K562 (cell line): ENCODE measurements around the gene NEU1. TPM values are rescaled to one million over a fixed set of nuclear protein-coding genes. Genes with fewer than 3 reads are reported as not detected.

ENCODE experiments used
- BACH1 ChIP-seq: fragments of 200-800 bp; sonication (Bioruptor generic); IDR thresholded peaks from 2 replicates; pipeline ENCODE4 v1.6.1; 2016; ENCODE audit warnings: missing genetic modification characterization, missing compliant biosample characterization
- CBFB ChIP-seq: sonication (generic); formaldehyde crosslinking; IDR thresholded peaks from 2 replicates; pipeline ENCODE4 v1.4.0; 2020; ENCODE audit warnings: mild to moderate bottlenecking, missing genetic modification reagents
- DMBX1 ChIP-seq: fragments of 250-450 bp; sonication (Bioruptor Pico); IDR thresholded peaks from 2 replicates; pipeline ENCODE4 v1.8.0; 2022; ENCODE audit warnings: inconsistent platforms, mild to moderate bottlenecking, moderate library complexity, borderline replicate concordance
- E2F3 ChIP-seq: fragments of 250-450 bp; sonication (Bioruptor Pico); IDR thresholded peaks from 2 replicates; pipeline ENCODE4 v1.4.0; 2020; ENCODE audit warnings: mild to moderate bottlenecking
- FUS ChIP-seq: fragments of 200-400 bp; formaldehyde crosslinking; optimal IDR thresholded peaks from 2 replicates; pipeline ENCODE3; 2017; ENCODE audit warnings: low read depth, low read length
- GATA2 ChIP-seq: sonication (generic); formaldehyde crosslinking; IDR thresholded peaks from 2 replicates; pipeline ENCODE4 v1.4.0; 2020; ENCODE audit warnings: mild to moderate bottlenecking, missing genetic modification reagents
- GTF2E2 ChIP-seq: fragments of 200-800 bp; sonication (Bioruptor generic); IDR thresholded peaks from 2 replicates; pipeline ENCODE4 v1.6.1; 2016; ENCODE audit warnings: missing genetic modification characterization, missing compliant biosample characterization
- KDM4B ChIP-seq, 2 experiments: fragments of 450-650 bp in 1 of 2; sonication (generic) in 1 of 2; IDR thresholded peaks; 2 replicates each; pipeline ENCODE4 v1.6.1; 2016 to 2017; ENCODE audit warnings: borderline replicate concordance in 2 of 2, antibody characterized with exemption in 1 of 2, low read depth in 1 of 2, mild to moderate bottlenecking in 1 of 2
- MAFK ChIP-seq: IDR thresholded peaks from 2 replicates; pipeline ENCODE4 v1.6.1; 2011; ENCODE audit warnings: low read length, improper control_type of control experiment
- NFIC ChIP-seq: fragments of 450-650 bp; IDR thresholded peaks from 2 replicates; pipeline ENCODE4 v1.6.1; 2017; ENCODE audit warnings: mild to moderate bottlenecking, inconsistent platforms
- NR2C1 ChIP-seq, 2 experiments: fragments of 450-650 bp; IDR thresholded peaks; 2 replicates each; pipeline ENCODE4 v1.6.1; 2017; ENCODE audit warnings: mild to moderate bottlenecking in 2 of 2, antibody characterized with exemption in 1 of 2, inconsistent platforms in 1 of 2, missing compliant biosample characterization in 1 of 2, missing genetic modification characterization in 1 of 2
- NR2F6 ChIP-seq: fragments of 450-650 bp; formaldehyde crosslinking; IDR thresholded peaks from 2 replicates; pipeline ENCODE4 v1.4.0; 2020; ENCODE audit warnings: mild to moderate bottlenecking
- PHB2 ChIP-seq: fragments of 450-650 bp; IDR thresholded peaks from 2 replicates; pipeline ENCODE4 v1.6.1; 2017; ENCODE audit warnings: low read depth
- PHF21A ChIP-seq: fragments of 450-650 bp; IDR thresholded peaks from 2 replicates; pipeline ENCODE4 v1.6.1; 2017; ENCODE audit warnings: low read depth, borderline replicate concordance
- PRPF4 ChIP-seq: fragments of 200-400 bp; formaldehyde crosslinking; IDR thresholded peaks from one replicate; pipeline ENCODE4 v1.6.1; 2017; ENCODE audit warnings: low read length, low read depth, mild to moderate bottlenecking; ENCODE audit not compliant: insufficient read depth, poor library complexity, severe bottlenecking
- RNF2 ChIP-seq: sonication (generic); IDR thresholded peaks from 2 replicates; pipeline ENCODE4 v1.6.1; 2016
- SAFB2 ChIP-seq: fragments of 200-400 bp; formaldehyde crosslinking; IDR thresholded peaks from 2 replicates; pipeline ENCODE4 v1.6.1; 2018; ENCODE audit warnings: borderline replicate concordance, low read length, low read depth, moderate library complexity; ENCODE audit not compliant: severe bottlenecking
- SETDB1 ChIP-seq: IDR thresholded peaks from one replicate; pipeline ENCODE4 v1.6.1; 2012; ENCODE audit warnings: low read length, control low read depth, inconsistent platforms
- TAF15 ChIP-seq: fragments of 200-400 bp; formaldehyde crosslinking; IDR thresholded peaks from 2 replicates; pipeline ENCODE4 v1.6.1; 2017; ENCODE audit warnings: mild to moderate bottlenecking, low read depth, low read length, moderate library complexity
- TARDBP ChIP-seq: fragments of 450-650 bp; IDR thresholded peaks from 2 replicates; pipeline ENCODE4 v1.6.1; 2016
- THRAP3 ChIP-seq: fragments of 450-650 bp; IDR thresholded peaks from 2 replicates; pipeline ENCODE4 v1.6.1; 2016; ENCODE audit warnings: mild to moderate bottlenecking, inconsistent platforms, borderline replicate concordance
- XRCC3 ChIP-seq: fragments of 450-650 bp; IDR thresholded peaks from 2 replicates; pipeline ENCODE4 v1.6.1; 2017; ENCODE audit warnings: mild to moderate bottlenecking, moderate library complexity
- YY1 ChIP-seq, 3 experiments: IDR thresholded peaks; 2 replicates each; pipeline ENCODE4 v1.6.1; 2011; ENCODE audit warnings: low read length in 2 of 3, mild to moderate bottlenecking in 2 of 3, moderate library complexity in 2 of 3, borderline replicate concordance in 1 of 3, control low read depth in 1 of 3, low read depth in 1 of 3; ENCODE audit not compliant: insufficient read depth in 3 of 3, insufficient replicate concordance in 2 of 3, control insufficient read depth in 1 of 3, insufficient read length in 1 of 3; ENCODE audit errors: extremely low read depth in 1 of 3
- ZEB2 ChIP-seq: fragments of 450-650 bp; IDR thresholded peaks from 2 replicates; pipeline ENCODE4 v1.6.1; 2016
- ZNF224 ChIP-seq: sonication (generic); formaldehyde crosslinking; IDR thresholded peaks from 2 replicates; pipeline ENCODE4 v1.8.0; 2022; ENCODE audit warnings: mild to moderate bottlenecking, missing genetic modification reagents
- ZNF699 ChIP-seq: fragments of 250-450 bp; sonication (Bioruptor Pico); IDR thresholded peaks from 2 replicates; pipeline ENCODE4 v1.8.0; 2021; ENCODE audit warnings: mild to moderate bottlenecking, moderate library complexity; ENCODE audit not compliant: insufficient replicate concordance
- polyA plus RNA-seq, 8 experiments: library from polyadenylated mRNA; depleted of rRNA in 4 of 8; stranded (reverse) in 5 of 8; unstranded in 3 of 8; fragments of >200 nt; fragmentation: Nextera tagmentation in 2 of 8; fragmentation: Illumina TruSeq in 1 of 8; extraction: Ambion mirVana in 2 of 8; extraction: Trizol in 1 of 8; gene quantifications; 2 replicates each; pipeline versions ENCODE4 v1.2.1 to v1.2.3, GENCODE V29; 2011 to 2014; ENCODE audit warnings: inconsistent platforms in 1 of 8, missing spikeins in 1 of 8
- total RNA-seq, 7 experiments: library from RNA; depleted of rRNA in 6 of 7; stranded (reverse); fragments of >200 nt in 6 of 7; fragmentation: Illumina TruSeq in 2 of 7; extraction: Trizol in 2 of 7; gene quantifications; 2 replicates each; pipeline versions ENCODE4 v1.2.1 to v1.2.3, GENCODE V29; 2011 to 2021; ENCODE audit warnings: low replicate concordance in 1 of 7
- TF ChIP-seq, protein P1 (sequence below): fragments of 450-650 bp; IDR thresholded peaks from 2 replicates; pipeline ENCODE4 v1.6.1; 2016; ENCODE audit warnings: mild to moderate bottlenecking
- TF ChIP-seq, protein P2 (sequence below): fragments of 450-650 bp; formaldehyde crosslinking; IDR thresholded peaks from 2 replicates; pipeline ENCODE4 v1.4.0; 2020; ENCODE audit warnings: mild to moderate bottlenecking

The NEU1 gene
- total and polyA plus RNA-seq, 9 of the 15 experiments (the other 6 are each of a cell fraction or from before 2014, with no cell fraction given), result 14.8 to 67.8 (median 51.0) TPM

GRCh38 chr6:31821301-31822035 is 41.2 kb downstream of the NEU1 start (continued):
- no peak for TF ChIP-seq NFIC
- TF ChIP-seq DMBX1 (CRISPR knock-in tag), result peak; percentile 83
- TF ChIP-seq GATA2, result no peak
- no peak for TF ChIP-seq SETDB1
- TF ChIP-seq ZEB2, result no peak
- TF ChIP-seq, protein P1, sequence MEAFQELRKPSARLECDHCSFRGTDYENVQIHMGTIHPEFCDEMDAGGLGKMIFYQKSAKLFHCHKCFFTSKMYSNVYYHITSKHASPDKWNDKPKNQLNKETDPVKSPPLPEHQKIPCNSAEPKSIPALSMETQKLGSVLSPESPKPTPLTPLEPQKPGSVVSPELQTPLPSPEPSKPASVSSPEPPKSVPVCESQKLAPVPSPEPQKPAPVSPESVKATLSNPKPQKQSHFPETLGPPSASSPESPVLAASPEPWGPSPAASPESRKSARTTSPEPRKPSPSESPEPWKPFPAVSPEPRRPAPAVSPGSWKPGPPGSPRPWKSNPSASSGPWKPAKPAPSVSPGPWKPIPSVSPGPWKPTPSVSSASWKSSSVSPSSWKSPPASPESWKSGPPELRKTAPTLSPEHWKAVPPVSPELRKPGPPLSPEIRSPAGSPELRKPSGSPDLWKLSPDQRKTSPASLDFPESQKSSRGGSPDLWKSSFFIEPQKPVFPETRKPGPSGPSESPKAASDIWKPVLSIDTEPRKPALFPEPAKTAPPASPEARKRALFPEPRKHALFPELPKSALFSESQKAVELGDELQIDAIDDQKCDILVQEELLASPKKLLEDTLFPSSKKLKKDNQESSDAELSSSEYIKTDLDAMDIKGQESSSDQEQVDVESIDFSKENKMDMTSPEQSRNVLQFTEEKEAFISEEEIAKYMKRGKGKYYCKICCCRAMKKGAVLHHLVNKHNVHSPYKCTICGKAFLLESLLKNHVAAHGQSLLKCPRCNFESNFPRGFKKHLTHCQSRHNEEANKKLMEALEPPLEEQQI, result no peak
- TF ChIP-seq YY1 (IDR thresholded peaks at IDR 0.05; ENCODE audit: borderline replicate concordance in 1 of 3, control insufficient read depth in 1 of 3, extremely low read depth in 1 of 3, insufficient read depth in 3 of 3, insufficient read length in 1 of 3, insufficient replicate concordance in 2 of 3, low read depth in 1 of 3, low read length in 2 of 3), result peak in 2 of 3 experiments; percentile 43 to 60
- no peak for TF ChIP-seq THRAP3
- no peak for TF ChIP-seq TAF15
- no peak for TF ChIP-seq PRPF4
- TF ChIP-seq BACH1 (tag), result no peak
- TF ChIP-seq PHB2, result 0 out of 2 replicates have a peak, but pooled peaks have one; percentile 23
- TF ChIP-seq SAFB2, result no peak
- TF ChIP-seq GTF2E2 (tag), result no peak; the same call in 1 of the 2 replicates
- no peak for TF ChIP-seq NR2C1 (IDR thresholded peaks at IDR 0.05)
- TF ChIP-seq NR2C1 (tag; IDR thresholded peaks at IDR 0.05), result no peak
- no peak for TF ChIP-seq XRCC3
- TF ChIP-seq, protein P2, sequence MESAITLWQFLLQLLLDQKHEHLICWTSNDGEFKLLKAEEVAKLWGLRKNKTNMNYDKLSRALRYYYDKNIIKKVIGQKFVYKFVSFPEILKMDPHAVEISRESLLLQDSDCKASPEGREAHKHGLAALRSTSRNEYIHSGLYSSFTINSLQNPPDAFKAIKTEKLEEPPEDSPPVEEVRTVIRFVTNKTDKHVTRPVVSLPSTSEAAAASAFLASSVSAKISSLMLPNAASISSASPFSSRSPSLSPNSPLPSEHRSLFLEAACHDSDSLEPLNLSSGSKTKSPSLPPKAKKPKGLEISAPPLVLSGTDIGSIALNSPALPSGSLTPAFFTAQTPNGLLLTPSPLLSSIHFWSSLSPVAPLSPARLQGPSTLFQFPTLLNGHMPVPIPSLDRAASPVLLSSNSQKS (CRISPR knock-in tag), result no peak
- no peak for TF ChIP-seq FUS
- TF ChIP-seq MAFK, result no peak; the same call in 1 of the 2 replicates
- no peak for TF ChIP-seq E2F3 (CRISPR knock-in tag)
- TF ChIP-seq TARDBP, result no peak
- TF ChIP-seq KDM4B (IDR thresholded peaks at IDR 0.05; ENCODE audit: borderline replicate concordance in 2 of 2, low read depth in 1 of 2), result no peak
- TF ChIP-seq RNF2, result no peak
- no peak for TF ChIP-seq ZNF699 (CRISPR knock-in tag)
- TF ChIP-seq ZNF224 (CRISPR knock-in tag), result no peak
- no peak for TF ChIP-seq NR2F6 (CRISPR knock-in tag)
- no peak for TF ChIP-seq PHF21A
- no peak; the same call in 1 of the 2 replicates for TF ChIP-seq CBFB (CRISPR knock-in tag)
